Activated naive CD4-positive, alpha-beta T cell treated with anti-CD3 and anti-CD28 coated beads, Interleukin-2, amount 10 ng/mL, durations not matched to agents 7 days and 5 days (primary cell): Measurements from ENCODE around the gene PLAAT5.

Source experiments
- CTCF ChIA-PET: fragments of 350-600 bp; sonication (Branson Sonifier 250); formaldehyde crosslinking; loops from one replicate; lab custom pipeline; 2021; ENCODE audit warnings: antibody characterized with exemption; lab: Charles Lee
- DNase-seq: peaks from one replicate; pipeline ENCODE4 v3.0.0-alpha.2; 2020
- H3K27ac Mint-ChIP-seq: one replicate; pipeline ENCODE4 v1.8.0; 2021; ENCODE audit warnings: mild to moderate bottlenecking, moderate library complexity, mixed read lengths
- H3K27me3 Mint-ChIP-seq: one replicate; pipeline ENCODE4 v1.8.0; 2021; ENCODE audit warnings: mild to moderate bottlenecking, mixed read lengths
- H3K36me3 Mint-ChIP-seq: one replicate; pipeline ENCODE4 v1.8.0; 2021; ENCODE audit warnings: mixed read lengths
- H3K4me1 Mint-ChIP-seq: one replicate; pipeline ENCODE4 v1.8.0; 2021; ENCODE audit warnings: mixed read lengths
- H3K4me3 Mint-ChIP-seq: one replicate; pipeline ENCODE4 v1.8.0; 2021; ENCODE audit warnings: mild to moderate bottlenecking, moderate library complexity, mixed read lengths
- H3K9me3 Mint-ChIP-seq: one replicate; pipeline ENCODE4 v1.8.0; 2021; ENCODE audit warnings: mixed read lengths

Gene PLAAT5

DNA sequence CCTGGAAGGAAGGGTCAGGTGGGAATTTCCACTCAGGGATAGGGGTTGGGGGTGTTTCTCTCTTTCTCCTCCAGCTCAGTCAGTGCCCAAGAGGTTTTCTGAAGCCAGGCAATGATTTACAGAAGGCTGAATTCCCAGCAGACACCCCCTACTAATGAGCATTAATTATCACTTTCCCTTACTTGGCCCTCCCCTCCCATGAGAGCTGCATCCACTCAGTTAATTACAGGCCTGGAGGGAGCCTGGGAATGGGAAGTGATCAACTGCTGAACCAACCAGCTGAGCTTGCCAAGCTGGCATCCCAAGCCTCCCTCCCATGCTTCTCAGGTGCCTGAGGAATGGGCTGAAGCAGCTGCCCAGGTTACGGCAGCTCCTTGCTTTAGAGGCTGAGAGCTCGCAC is 15.9 kb upstream of the PLAAT5 start:
- Mint-ChIP-seq H3K27me3 (peaks cover 15% of the 10 kb centered on the region), H3K4me1 (peaks cover 10% of the 10 kb centered on the region)
- CTCF ChIA-PET, result interaction anchor here (2.6 to 4.7 kb wide), 2 partner anchors 27 to 129 kb away, joined by 5 to 33 read pairs; no protein-coding TSS in a partner anchor

DNA sequence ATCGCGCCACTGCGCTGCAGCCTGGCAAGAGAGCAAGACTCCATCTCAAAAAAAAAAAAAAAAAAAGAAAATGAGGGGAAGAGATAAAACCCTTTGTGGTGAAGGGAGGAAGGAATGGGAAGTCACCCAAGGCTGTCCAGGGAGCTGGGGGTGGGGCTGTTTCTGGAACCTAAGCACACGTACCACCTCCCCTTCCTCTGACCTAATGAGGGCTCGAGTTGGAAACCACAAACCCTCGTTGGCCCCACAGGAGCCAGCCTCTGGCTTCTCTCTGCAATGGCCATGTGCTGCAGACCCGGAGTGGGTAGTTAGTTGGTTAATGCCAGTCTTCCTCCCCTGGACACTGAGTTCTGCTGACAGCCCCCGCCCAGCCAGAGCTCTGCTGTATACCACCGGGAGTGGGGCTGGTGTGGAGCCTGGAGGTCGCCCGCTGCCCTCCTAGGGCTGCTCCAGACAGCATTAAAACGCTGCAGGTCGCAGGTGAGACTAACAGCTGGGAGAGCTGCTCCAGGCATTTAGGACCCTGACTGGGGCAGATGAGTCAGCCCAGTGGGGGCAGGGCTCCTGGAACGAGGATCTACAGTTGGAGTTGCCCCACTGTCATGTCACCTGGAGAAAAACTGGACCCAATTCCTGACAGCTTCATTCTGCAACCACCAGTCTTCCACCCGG is 15.0 kb upstream of the PLAAT5 start, which contains the start of gene LGALS12:
Gene LGALS12, plus strand, starts transcription at position 228 of the 672 bp plus-strand sequence. Its CDS starts 375 bp downstream, at position 603.
- Mint-ChIP-seq H3K9me3 (peaks cover 10% of the 10 kb centered on the region), H3K36me3 (peaks cover 4% of the 10 kb centered on the region), H3K27me3 (peaks cover 15% of the 10 kb centered on the region), H3K27ac (no peak within 1 kb of the TSS), H3K4me1 (peaks cover 10% of the 10 kb centered on the region), H3K4me3 (no peak within 1 kb of the TSS)
- DNase-seq, result no peak
- CTCF ChIA-PET, result interaction anchor here (4.7 kb wide), 1 partner anchor 26 kb away, joined by 33 read pairs; no protein-coding TSS in a partner anchor

More for the DNA sequence above, 15.9 kb upstream of the PLAAT5 start:
- Mint-ChIP-seq H3K9me3 (peaks cover 4% of the 10 kb centered on the region), H3K36me3 (peaks cover 4% of the 10 kb centered on the region), H3K27ac (no peak overlapping the region), H3K4me3 (no peak overlapping the region)
- DNase-seq, result no peak

DNA sequence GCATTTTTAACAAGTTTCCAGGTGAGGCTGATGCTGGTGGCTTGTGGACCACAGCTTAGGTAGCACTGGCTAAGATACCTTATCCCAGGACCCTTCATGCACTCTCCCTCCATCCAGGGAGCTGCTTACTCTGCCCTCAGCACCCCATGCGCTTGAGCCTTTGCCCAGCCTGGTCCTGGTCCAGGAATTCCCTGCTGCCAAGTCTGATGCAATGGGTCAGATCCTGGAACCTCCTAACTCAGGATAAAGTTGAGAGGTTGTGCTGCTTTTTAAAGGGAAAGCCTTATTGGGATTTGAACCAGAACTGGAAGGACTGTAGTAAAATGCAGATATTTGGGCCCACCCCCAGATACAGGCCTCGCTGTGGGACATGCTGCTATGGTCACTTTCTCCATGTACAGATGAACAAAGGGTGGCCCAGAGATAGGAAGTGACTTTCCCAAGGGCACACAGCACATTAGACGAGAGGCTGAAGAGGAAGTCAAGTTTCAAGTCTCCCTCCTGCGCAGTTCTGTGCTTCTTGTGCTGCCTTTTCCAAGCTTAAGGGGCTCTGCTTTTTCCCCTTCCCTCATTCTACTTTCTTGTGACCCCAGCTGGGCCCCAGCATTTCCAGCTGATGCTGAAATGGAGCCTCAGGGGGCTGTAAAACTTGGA is 14.1 kb upstream of the PLAAT5 start:
- CTCF ChIA-PET, result interaction anchor here (1.0 to 4.7 kb wide), 3 partner anchors 13 to 25 kb away, joined by 3 to 33 read pairs (median 3); no protein-coding TSS in a partner anchor
- peaks cover 10% of the 10 kb centered on the region for H3K4me1 Mint-ChIP-seq
- DNase-seq, result no peak
- H3K4me3 Mint-ChIP-seq, result no peak overlapping the region
- no peak overlapping the region for H3K27ac Mint-ChIP-seq
- H3K27me3 Mint-ChIP-seq, result peaks cover 15% of the 10 kb centered on the region
- H3K36me3 Mint-ChIP-seq, result peaks cover 10% of the 10 kb centered on the region
- peaks cover 17% of the 10 kb centered on the region for H3K9me3 Mint-ChIP-seq

DNA sequence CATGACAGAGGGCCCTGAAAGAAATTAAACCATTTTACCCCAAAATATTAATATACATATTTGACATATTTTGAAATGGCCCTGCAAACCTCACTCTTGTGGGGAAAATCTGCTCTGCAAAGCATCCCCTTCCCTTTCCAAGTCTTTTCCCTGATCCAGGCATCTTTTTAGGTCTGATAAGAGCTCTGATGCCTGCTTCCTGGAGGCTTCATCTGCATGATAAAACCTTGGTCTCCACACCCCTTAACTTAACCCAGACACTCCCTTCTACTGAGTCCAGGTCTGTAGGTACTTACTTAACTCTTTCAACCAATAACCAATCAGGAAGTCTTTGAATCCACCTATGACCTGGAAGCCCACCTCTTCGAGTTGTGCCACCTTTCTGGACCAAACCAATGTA is 13.1 kb upstream of the PLAAT5 start:
- H3K9me3 Mint-ChIP-seq, result peaks cover 27% of the 10 kb centered on the region
- H3K4me3 Mint-ChIP-seq, result no peak overlapping the region
- peaks cover 15% of the 10 kb centered on the region for H3K27me3 Mint-ChIP-seq
- no peak for DNase-seq
- peaks cover 10% of the 10 kb centered on the region for H3K36me3 Mint-ChIP-seq
- no peak overlapping the region for H3K27ac Mint-ChIP-seq
- H3K4me1 Mint-ChIP-seq, result peaks cover 10% of the 10 kb centered on the region
- CTCF ChIA-PET, result interaction anchor here (1.0 to 1.3 kb wide), 2 partner anchors 12 to 24 kb away, joined by 3 read pairs; no protein-coding TSS in a partner anchor

DNA sequence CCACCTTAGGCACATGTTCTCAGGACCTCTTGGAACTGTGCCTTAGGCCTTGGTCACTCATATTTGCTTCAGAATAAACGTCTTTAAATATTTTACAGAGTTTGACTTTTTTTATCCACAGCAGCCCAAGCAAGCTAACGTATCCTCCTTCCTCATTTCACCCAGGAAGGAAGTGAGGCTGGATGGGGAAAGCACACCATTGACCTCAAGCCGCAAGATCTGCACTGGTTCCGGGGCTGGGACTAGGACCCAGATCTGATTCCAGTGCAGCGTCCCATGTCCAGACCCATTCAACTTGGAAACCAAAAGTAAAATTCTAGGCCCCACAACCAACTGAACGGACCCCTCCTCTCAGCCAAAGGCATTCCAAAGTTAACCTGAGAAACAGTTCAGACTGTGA is 12.5 kb upstream of the PLAAT5 start:
- peaks cover 15% of the 10 kb centered on the region for H3K27me3 Mint-ChIP-seq
- CTCF ChIA-PET, result no interaction called here
- peaks cover 27% of the 10 kb centered on the region for H3K9me3 Mint-ChIP-seq
- H3K36me3 Mint-ChIP-seq, result peaks cover 10% of the 10 kb centered on the region
- no peak for DNase-seq
- H3K27ac Mint-ChIP-seq, result no peak overlapping the region
- peaks cover 10% of the 10 kb centered on the region for H3K4me1 Mint-ChIP-seq
- no peak overlapping the region for H3K4me3 Mint-ChIP-seq

DNA sequence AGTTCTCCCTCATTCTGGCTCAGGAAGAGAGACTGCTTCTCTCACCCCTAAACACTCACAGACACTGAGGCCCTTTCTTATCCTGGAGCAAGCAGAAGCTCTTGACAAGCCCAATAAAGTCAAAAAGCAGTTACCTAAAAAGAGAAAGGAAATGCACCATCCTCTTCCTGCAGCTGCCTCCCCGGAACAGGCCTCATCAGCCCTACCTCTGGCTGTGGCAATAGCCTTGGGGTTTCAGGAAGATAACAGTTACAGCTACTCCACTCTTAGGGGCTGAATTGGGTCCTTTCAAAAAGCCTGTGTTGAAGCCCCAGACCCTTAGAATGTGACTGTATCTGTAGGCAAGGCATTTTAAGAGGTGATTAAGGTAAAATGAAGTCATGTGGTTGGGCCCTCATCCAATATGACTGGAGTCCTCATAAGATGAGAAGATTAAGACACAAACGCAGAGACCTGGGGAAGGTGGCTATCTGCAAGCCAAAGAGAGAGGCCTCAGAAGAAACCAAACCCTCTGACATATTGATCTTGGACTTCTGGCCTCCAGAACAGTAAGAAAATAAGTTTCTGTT is 11.4 kb upstream of the PLAAT5 start:
- peaks cover 15% of the 10 kb centered on the region for H3K27me3 Mint-ChIP-seq
- CTCF ChIA-PET, result no interaction called here
- H3K4me3 Mint-ChIP-seq, result no peak overlapping the region
- H3K36me3 Mint-ChIP-seq, result peaks cover 10% of the 10 kb centered on the region
- no peak overlapping the region for H3K27ac Mint-ChIP-seq
- peaks cover 10% of the 10 kb centered on the region for H3K4me1 Mint-ChIP-seq
- no peak for DNase-seq
- H3K9me3 Mint-ChIP-seq, result peaks cover 27% of the 10 kb centered on the region

DNA sequence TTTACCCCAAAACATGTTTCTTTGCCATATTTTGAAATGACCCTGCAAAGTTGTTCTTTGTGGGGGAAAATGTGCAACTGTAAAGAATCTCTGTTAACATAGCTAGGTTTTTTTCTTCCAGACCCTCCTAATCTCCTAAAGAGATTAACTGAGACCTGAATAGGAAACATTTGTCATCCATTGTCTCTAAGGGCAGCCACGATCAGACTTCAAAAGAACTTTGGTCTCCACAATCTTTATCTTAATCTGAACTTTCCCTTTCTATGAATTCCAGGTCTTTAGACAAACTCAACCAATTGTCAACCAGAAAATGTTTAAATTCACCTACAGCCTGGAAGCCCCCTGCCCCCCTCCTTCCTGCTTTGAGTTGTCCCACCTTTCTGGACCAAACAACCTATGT is 10.3 kb upstream of the PLAAT5 start:
- Mint-ChIP-seq H3K27ac (no peak overlapping the region), H3K4me3 (no peak overlapping the region), H3K27me3 (peaks cover 15% of the 10 kb centered on the region), H3K4me1 (peaks cover 10% of the 10 kb centered on the region), H3K36me3 (peaks cover 10% of the 10 kb centered on the region), H3K9me3 (peaks cover 27% of the 10 kb centered on the region)
- no peak for DNase-seq
- CTCF ChIA-PET, result no interaction called here

DNA sequence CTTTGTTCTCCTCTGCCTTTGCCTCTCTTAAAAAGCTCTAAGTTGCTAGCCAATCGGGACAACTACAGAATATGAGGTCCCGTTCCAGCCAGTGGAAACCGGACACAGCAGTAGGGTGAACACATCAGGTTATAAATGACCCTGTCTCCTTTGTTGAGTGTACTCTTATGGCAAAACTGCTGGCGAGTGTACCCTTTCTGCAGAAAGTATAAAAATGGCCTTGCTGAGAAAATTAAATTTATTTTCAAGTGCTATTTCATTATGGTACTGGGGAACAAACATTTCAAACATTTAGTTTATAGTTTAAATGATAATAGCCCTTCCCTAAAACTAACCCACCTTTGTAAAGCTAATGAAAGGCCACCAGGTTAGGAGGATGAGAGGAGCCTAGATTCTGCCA is 8.9 kb upstream of the PLAAT5 start:
- CTCF ChIA-PET, result no interaction called here
- H3K27ac Mint-ChIP-seq, result no peak overlapping the region
- peaks cover 10% of the 10 kb centered on the region for H3K4me1 Mint-ChIP-seq
- peaks cover 27% of the 10 kb centered on the region for H3K9me3 Mint-ChIP-seq
- H3K4me3 Mint-ChIP-seq, result no peak overlapping the region
- H3K36me3 Mint-ChIP-seq, result peaks cover 10% of the 10 kb centered on the region
- DNase-seq, result no peak
- peaks cover 16% of the 10 kb centered on the region for H3K27me3 Mint-ChIP-seq

DNA sequence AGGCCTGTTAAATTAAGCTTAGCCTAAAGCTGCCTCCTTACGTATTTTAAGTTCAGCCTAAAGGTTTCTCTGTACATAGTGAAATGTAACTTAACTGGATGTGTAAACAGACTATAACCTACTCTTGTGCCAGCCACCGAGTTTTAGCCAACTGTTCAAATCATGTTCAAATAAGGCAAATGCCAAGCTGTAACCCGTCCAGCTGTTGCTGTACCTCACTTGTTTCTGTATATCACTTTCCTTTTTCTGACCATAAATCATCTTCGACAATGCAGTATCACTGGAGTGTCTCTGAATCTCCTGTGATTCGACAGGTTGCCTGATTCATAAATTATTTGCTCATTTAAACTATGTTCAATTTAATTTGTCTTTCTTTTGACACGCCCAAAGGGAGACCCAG is 4.0 kb upstream of the PLAAT5 start:
- Mint-ChIP-seq H3K36me3 (no peaks in the 10 kb centered on the region), H3K27me3 (peaks cover 48% of the 10 kb centered on the region), H3K27ac (no peak overlapping the region), H3K4me3 (no peak overlapping the region), H3K9me3 (peaks cover 9% of the 10 kb centered on the region), H3K4me1 (peaks cover 13% of the 10 kb centered on the region)
- CTCF ChIA-PET, result no interaction called here
- DNase-seq, result no peak

DNA sequence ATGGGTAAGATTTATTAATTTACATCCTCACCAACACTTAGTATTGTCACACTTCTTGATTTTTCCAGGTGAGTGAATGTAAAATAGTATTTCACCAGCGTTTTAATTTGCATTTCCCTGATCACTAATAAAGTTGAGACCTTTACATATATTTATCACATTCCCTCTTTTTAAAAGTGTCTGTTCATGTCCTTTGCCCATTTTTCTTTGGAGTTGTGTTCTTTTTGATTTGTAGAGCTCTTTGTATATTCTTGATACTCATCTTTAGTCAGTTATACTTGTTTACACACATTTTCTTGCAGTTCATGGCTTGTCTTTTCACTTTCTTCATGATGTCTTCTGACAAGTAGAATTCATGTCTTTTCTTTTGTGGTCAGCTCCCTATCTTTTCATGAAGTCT is 2.2 kb upstream of the PLAAT5 start:
- H3K27me3 Mint-ChIP-seq, result peaks cover 47% of the 10 kb centered on the region
- peaks cover 13% of the 10 kb centered on the region for H3K4me1 Mint-ChIP-seq
- CTCF ChIA-PET, result no interaction called here
- DNase-seq, result no peak
- H3K36me3 Mint-ChIP-seq, result no peaks in the 10 kb centered on the region
- H3K4me3 Mint-ChIP-seq, result no peak overlapping the region
- no peaks in the 10 kb centered on the region for H3K9me3 Mint-ChIP-seq
- H3K27ac Mint-ChIP-seq, result no peak overlapping the region

DNA sequence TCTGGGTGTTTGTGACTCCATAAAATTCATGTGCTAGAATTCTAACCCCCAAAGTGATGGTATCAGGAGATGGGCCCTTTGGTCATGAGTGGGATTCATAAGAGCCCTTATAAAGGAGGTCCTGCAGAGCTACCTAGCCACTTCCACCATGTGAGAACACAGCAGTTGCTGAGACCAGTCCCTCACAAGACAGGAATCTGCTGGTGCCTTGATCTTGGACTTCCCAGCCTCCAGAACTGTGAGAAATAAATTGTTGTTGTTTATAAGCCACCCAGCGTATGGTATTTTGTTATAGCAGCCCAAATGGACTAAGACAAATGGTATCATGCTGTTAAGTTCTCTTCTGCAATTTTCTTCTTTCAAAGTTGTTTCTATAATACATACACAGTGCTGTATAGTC is 1.5 kb upstream of the PLAAT5 start:
- CTCF ChIA-PET, result no interaction called here
- H3K4me3 Mint-ChIP-seq, result no peak overlapping the region
- H3K27me3 Mint-ChIP-seq, result peaks cover 50% of the 10 kb centered on the region
- no peak for DNase-seq
- no peaks in the 10 kb centered on the region for H3K9me3 Mint-ChIP-seq
- peaks cover 13% of the 10 kb centered on the region for H3K4me1 Mint-ChIP-seq
- H3K27ac Mint-ChIP-seq, result no peak overlapping the region
- no peaks in the 10 kb centered on the region for H3K36me3 Mint-ChIP-seq

DNA sequence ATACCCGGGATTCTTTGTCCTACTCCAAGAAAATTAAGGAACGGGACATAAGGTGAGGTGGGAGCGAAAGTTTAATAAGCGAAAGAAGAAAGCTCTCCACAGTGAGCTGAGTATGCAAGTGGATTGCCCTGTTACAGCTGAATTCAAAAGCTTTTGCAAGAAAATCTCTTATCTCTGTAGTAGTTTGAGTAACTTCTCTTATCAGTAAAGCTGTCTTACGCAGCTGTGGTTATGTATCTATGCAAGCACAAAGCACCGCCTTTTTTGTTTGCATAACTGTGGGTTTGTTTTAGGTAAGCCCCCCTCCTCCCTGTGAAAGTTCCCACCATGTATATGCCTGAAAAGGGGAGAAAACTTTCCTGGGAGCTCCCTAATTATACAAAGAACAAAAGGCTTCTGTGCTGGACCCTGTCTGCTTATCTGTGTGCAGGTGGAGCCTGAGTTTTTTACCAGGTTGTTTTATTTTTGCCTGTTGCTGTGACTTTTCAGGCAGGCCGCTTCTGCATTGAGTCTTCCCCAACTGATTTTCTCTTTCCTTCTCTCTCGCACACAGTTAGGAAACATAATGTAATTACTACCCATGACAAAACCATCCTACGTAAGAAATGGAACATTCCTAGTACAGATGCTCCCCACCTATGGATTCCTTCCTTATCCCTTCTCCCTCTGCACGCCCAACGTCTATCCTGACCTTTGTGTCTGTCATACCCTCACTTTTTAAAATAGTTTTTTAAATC is 837 bp upstream of the PLAAT5 start:
- H3K4me3 Mint-ChIP-seq, result no peak overlapping the region
- H3K27me3 Mint-ChIP-seq, result peaks cover 50% of the 10 kb centered on the region
- H3K9me3 Mint-ChIP-seq, result no peaks in the 10 kb centered on the region
- peaks cover 13% of the 10 kb centered on the region for H3K4me1 Mint-ChIP-seq
- DNase-seq, result no peak
- CTCF ChIA-PET, result interaction anchor here (0.7 to 1.6 kb wide), 4 partner anchors 13 to 147 kb away, joined by 3 to 6 read pairs (median 4); no protein-coding TSS in a partner anchor
- H3K36me3 Mint-ChIP-seq, result no peaks in the 10 kb centered on the region
- no peak overlapping the region for H3K27ac Mint-ChIP-seq

DNA sequence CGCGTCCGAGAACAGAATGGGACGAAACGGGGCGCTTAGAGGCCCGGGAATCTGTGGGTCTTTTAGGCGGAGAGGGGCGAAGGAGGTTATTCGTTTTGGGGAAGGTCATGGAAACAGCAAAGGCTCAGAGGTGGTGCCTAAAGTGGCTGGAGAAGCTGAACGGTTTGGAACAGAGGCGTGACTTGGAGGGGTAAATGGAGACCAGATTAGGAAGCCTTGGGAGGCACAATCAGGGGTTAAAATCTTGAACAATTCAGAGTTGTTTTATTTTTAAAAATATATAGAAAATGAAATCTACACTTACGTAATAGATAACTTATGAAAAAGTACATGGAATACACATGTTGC is 247 bp upstream of the PLAAT5 start:
- no peak overlapping the region for H3K27ac Mint-ChIP-seq
- peaks cover 53% of the 10 kb centered on the region for H3K27me3 Mint-ChIP-seq
- no peak for DNase-seq
- H3K4me1 Mint-ChIP-seq, result peaks cover 13% of the 10 kb centered on the region
- no peaks in the 10 kb centered on the region for H3K9me3 Mint-ChIP-seq
- H3K4me3 Mint-ChIP-seq, result peak overlapping the region; percentile 65
- CTCF ChIA-PET, result interaction anchor here (0.8 to 1.6 kb wide), 3 partner anchors 12 to 148 kb away, joined by 3 to 6 read pairs (median 5); no protein-coding TSS in a partner anchor
- no peaks in the 10 kb centered on the region for H3K36me3 Mint-ChIP-seq

DNA sequence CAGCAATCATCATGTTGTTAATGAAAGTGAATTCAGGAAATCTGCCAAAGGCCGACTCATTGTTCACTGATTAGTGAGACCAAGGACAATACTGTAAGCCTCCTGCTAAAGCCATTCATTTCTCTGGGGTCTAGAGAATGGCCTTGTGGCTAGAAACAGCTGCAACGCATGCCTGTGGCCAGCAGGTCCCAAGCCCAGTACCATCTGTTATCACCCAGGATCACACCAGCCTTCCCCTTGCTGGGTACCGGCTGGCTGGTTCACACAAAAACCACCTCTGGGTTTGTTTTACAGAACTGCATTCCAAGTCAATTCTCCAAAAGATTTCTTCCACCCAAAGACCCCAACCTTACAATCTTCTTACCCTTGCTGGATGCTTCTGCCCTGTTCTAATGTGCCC is 1.1 kb downstream of the PLAAT5 start:
- Mint-ChIP-seq H3K9me3 (peaks cover 7% of the 10 kb centered on the region), H3K4me3 (no peak overlapping the region), H3K4me1 (peaks cover 13% of the 10 kb centered on the region), H3K36me3 (no peaks in the 10 kb centered on the region), H3K27me3 (peaks cover 61% of the 10 kb centered on the region), H3K27ac (no peak overlapping the region)
- CTCF ChIA-PET, result interaction anchor here (1.3 to 1.9 kb wide), 3 partner anchors 10 to 149 kb away, joined by 3 to 9 read pairs (median 5); no protein-coding TSS in a partner anchor
- no peak for DNase-seq
